ENCODE measurements around the gene GRK6. TPM values are rescaled to one million over a fixed set of nuclear protein-coding genes. Genes with fewer than 3 reads are reported as not detected.

Gene GRK6
- total RNA-seq, 1 donor from 2014 or later: 12.5 TPM

- peaks cover 31 to 56% (median 40%) of the 10 kb centered on the region in 3 donors for H3K36me3 ChIP-seq (ENCODE audit: control insufficient read depth in 3 of 3, insufficient read depth in 3 of 3, low read length in 3 of 3)
- no peak overlapping the region for H3K9ac ChIP-seq (ENCODE audit: low read depth in 1 of 3, low read length in 3 of 3)
- H3K4me1 ChIP-seq (ENCODE audit: control insufficient read depth in 3 of 3, insufficient read depth in 3 of 3, low read length in 3 of 3): no peaks in the 10 kb centered on the region
- no peak overlapping the region for H3K27ac ChIP-seq (ENCODE audit: low read depth, low read length)
- no peaks in the 10 kb centered on the region for H3K27me3 ChIP-seq (ENCODE audit: control insufficient read depth in 3 of 3, insufficient read depth in 3 of 3, low read length in 3 of 3)
- H3K4me3 ChIP-seq (ENCODE audit: low read length in 3 of 3): no peak overlapping the region
- no peaks in the 10 kb centered on the region for H3K9me3 ChIP-seq (ENCODE audit: control insufficient read depth in 3 of 3, low read length in 3 of 3)
These were observed 12.0 kb downstream of the GRK6 start for GRCh38 chr5:177438468-177438867.

DNA sequence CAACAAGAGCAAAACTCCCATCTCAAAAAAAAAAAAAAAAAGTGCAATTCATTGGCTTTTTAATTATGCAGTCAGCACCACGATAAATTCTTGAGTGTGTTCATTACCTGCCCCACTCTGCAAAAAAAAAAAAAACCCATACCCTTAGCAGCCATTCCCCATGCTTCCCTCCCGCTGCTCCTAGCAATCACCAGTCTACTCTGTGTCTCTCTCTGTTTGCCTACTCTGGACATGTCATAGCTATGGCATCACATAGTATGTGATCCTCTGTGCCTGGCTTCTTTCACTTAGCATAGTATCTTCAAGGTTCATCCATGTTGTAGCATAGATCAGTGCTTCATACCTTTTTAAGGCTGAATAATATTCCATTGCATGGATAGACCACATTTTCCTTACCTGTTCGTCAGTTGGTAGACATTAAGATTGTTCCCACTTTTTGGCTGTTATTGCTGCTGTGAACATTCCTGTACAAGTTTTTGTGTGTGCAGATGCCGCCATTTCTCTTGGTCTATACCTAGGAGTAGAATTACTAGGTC, 13.1 kb downstream of the GRK6 start:
- Histone ChIP-seq H3K27ac (ENCODE audit: low read depth, low read length) (no peak overlapping the region), H3K4me3 (ENCODE audit: low read length in 3 of 3) (no peak overlapping the region), H3K36me3 (ENCODE audit: control insufficient read depth in 3 of 3, insufficient read depth in 3 of 3, low read length in 3 of 3) (peaks cover 21 to 46% (median 33%) of the 10 kb centered on the region in 3 donors), H3K9me3 (ENCODE audit: control insufficient read depth in 3 of 3, low read length in 3 of 3) (no peaks in the 10 kb centered on the region), H3K27me3 (ENCODE audit: control insufficient read depth in 3 of 3, insufficient read depth in 3 of 3, low read length in 3 of 3) (no peaks in the 10 kb centered on the region), H3K4me1 (ENCODE audit: control insufficient read depth in 3 of 3, insufficient read depth in 3 of 3, low read length in 3 of 3) (no peaks in the 10 kb centered on the region), H3K9ac (ENCODE audit: low read depth in 1 of 3, low read length in 3 of 3) (no peak overlapping the region)

DNA sequence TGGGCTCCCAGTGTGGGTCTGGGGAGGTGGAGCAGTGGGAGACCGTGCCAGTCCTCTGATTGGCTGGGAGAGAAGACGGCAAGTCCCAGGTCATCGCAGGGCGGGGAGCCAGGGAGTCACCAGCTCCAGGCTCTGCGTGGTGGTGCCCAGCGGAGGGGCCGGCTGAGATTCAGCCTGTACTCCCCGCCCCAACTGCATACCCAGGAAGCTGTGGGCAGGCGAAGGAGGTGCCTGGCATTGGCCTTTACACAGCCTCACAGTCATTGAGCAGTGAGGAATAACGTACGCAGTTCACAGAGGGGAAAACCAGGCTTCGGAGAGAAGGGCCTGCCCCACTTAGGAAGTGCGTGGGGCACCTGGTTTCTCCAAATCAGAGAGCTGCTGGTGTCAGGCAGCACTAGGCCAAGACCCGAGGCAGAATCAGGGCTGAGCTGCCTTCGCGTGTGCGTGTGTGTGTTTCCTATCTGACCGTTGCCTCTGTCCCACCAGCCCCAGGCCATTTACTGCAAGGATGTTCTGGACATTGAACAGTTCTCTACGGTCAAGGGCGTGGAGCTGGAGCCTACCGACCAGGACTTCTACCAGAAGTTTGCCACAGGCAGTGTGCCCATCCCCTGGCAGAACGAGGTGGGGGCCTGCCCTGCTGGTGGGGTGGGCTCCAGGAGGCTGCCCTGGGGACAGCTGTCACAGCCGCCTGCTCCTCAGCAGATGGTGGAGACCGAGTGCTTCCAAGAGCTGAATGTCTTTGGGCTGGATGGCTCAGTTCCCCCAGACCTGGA, 13.9 kb downstream of the GRK6 start:
- Histone ChIP-seq H3K27ac (ENCODE audit: low read depth, low read length) (no peak overlapping the region), H3K27me3 (ENCODE audit: control insufficient read depth in 3 of 3, insufficient read depth in 3 of 3, low read length in 3 of 3) (no peaks in the 10 kb centered on the region), H3K36me3 (ENCODE audit: control insufficient read depth in 3 of 3, insufficient read depth in 3 of 3, low read length in 3 of 3) (peaks cover 14 to 38% (median 25%) of the 10 kb centered on the region in 3 donors)

DNA sequence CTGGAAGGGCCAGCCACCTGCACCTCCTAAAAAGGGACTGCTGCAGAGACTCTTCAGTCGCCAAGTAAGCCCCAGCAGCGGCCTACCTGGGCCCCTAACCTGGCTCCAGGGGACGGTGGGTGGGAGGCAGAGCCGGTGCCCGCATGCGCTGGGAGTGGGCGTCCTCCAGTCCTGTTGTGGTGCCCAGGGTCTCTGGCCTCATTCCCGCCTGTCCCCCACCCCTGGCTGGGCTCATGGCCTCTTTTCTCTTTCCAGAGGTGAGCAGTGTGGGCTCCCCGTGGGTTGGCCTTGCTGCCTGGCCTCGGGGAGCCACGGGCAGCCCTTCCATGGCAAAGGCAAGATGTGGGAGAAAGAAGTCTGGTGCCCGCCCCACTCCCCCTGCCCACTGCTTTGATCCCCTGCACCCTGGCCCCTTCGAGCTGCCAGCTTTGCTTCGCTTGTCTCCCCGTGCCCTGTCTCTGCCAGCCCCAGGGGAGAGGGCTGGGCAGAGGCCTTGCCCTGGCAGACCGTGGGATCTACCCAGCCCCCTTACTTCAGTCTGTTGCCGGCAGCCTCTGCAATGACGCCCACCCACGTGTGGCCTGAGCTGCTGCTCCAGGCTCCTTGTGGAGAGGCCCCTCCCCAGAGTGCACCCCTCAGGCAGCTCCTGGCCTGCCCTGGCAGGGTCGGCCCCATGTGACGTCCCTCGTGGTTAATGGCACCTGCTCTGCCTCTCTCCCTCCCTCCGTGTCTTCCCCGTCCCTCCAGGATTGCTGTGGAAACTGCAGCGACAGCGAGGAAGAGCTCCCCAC, 14.7 kb downstream of the GRK6 start:
- Histone ChIP-seq H3K4me3 (ENCODE audit: low read length in 3 of 3) (no peak overlapping the region), H3K36me3 (ENCODE audit: control insufficient read depth in 3 of 3, insufficient read depth in 3 of 3, low read length in 3 of 3) (peaks cover 13 to 31% (median 23%) of the 10 kb centered on the region in 3 donors), H3K27me3 (ENCODE audit: control insufficient read depth in 3 of 3, insufficient read depth in 3 of 3, low read length in 3 of 3) (peaks cover 0 to 2% (median 0%) of the 10 kb centered on the region in 3 donors)

More for the DNA sequence above, 13.9 kb downstream of the GRK6 start:
- Histone ChIP-seq H3K4me1 (ENCODE audit: control insufficient read depth in 3 of 3, insufficient read depth in 3 of 3, low read length in 3 of 3) (no peaks in the 10 kb centered on the region), H3K9ac (ENCODE audit: low read depth in 1 of 3, low read length in 3 of 3) (no peak overlapping the region), H3K4me3 (ENCODE audit: low read length in 3 of 3) (no peak overlapping the region), H3K9me3 (ENCODE audit: control insufficient read depth in 3 of 3, low read length in 3 of 3) (no peaks in the 10 kb centered on the region)

DNA sequence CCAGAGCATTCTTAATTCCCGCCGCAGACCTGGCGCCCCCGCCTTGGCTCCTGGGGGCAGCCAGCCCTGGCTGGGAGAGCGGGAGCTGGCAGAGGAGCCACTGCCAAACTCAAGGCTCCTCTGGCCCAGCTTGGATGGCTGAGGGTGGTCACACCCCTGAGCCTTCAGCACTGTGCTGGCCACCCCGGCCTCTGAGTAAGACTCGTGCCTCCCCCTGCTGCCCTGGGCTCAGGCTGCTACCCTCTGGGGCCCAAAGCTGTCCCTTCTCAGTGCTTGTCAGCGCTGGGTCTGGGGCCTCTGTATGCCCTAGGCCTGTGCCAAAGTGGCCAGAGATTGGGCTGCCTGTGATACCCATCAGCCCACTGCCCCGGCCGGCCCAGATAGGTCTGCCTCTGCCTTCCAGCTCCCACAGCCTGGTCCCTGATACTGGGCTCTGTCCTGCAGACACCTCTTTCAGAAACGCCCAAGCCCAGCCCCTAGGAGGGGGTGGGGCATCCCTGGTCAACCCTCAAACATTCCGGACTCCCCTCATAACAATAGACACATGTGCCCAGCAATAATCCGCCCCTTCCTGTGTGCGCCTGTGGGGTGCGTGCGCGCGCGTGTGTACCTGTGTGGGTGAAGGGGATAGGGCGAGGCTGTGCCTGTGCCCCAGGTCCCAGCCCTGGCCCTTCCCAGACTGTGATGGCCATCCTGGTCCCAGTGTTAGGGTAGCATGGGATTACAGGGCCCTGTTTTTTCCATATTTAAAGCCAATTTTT, 15.8 kb downstream of the GRK6 start:
- Histone ChIP-seq H3K4me3 (ENCODE audit: low read length in 3 of 3) (no peak overlapping the region), H3K36me3 (ENCODE audit: control insufficient read depth in 3 of 3, insufficient read depth in 3 of 3, low read length in 3 of 3) (peaks cover 8 to 25% (median 16%) of the 10 kb centered on the region in 3 donors)

More for the DNA sequence above, 14.7 kb downstream of the GRK6 start:
- Histone ChIP-seq H3K9me3 (ENCODE audit: control insufficient read depth in 3 of 3, low read length in 3 of 3) (no peaks in the 10 kb centered on the region), H3K4me1 (ENCODE audit: control insufficient read depth in 3 of 3, insufficient read depth in 3 of 3, low read length in 3 of 3) (peaks cover 3 to 4% (median 3%) of the 10 kb centered on the region in 3 donors), H3K9ac (ENCODE audit: low read depth in 1 of 3, low read length in 3 of 3) (no peak overlapping the region), H3K27ac (ENCODE audit: low read depth, low read length) (no peak overlapping the region)

GRCh38 chr5:177443144-177443983, 16.9 kb downstream of the GRK6 start:
- H3K27me3 ChIP-seq (ENCODE audit: control insufficient read depth in 3 of 3, insufficient read depth in 3 of 3, low read length in 3 of 3): peaks cover 4 to 8% (median 6%) of the 10 kb centered on the region in 3 donors
- H3K27ac ChIP-seq (ENCODE audit: low read depth, low read length): no peak overlapping the region
- peaks cover 14 to 19% (median 16%) of the 10 kb centered on the region in 3 donors for H3K4me1 ChIP-seq (ENCODE audit: control insufficient read depth in 3 of 3, insufficient read depth in 3 of 3, low read length in 3 of 3)

More for the DNA sequence above, 15.8 kb downstream of the GRK6 start:
- Histone ChIP-seq H3K27me3 (ENCODE audit: control insufficient read depth in 3 of 3, insufficient read depth in 3 of 3, low read length in 3 of 3) (peaks cover 0 to 4% (median 0%) of the 10 kb centered on the region in 3 donors), H3K9ac (ENCODE audit: low read depth in 1 of 3, low read length in 3 of 3) (no peak overlapping the region), H3K9me3 (ENCODE audit: control insufficient read depth in 3 of 3, low read length in 3 of 3) (no peaks in the 10 kb centered on the region), H3K4me1 (ENCODE audit: control insufficient read depth in 3 of 3, insufficient read depth in 3 of 3, low read length in 3 of 3) (peaks cover 7 to 8% (median 8%) of the 10 kb centered on the region in 3 donors), H3K27ac (ENCODE audit: low read depth, low read length) (no peak overlapping the region)

GRCh38 chr5:177444106-177445051, 17.9 kb downstream of the GRK6 start:
- no peak overlapping the region for H3K27ac ChIP-seq (ENCODE audit: low read depth, low read length)
- H3K36me3 ChIP-seq (ENCODE audit: control insufficient read depth in 3 of 3, insufficient read depth in 3 of 3, low read length in 3 of 3): peaks cover 8 to 11% (median 10%) of the 10 kb centered on the region in 3 donors
- no peak overlapping the region for H3K9ac ChIP-seq (ENCODE audit: low read depth in 1 of 3, low read length in 3 of 3)
- peaks cover 14 to 23% (median 16%) of the 10 kb centered on the region in 3 donors for H3K4me1 ChIP-seq (ENCODE audit: control insufficient read depth in 3 of 3, insufficient read depth in 3 of 3, low read length in 3 of 3)
- no peak overlapping the region for H3K4me3 ChIP-seq (ENCODE audit: low read length in 3 of 3)
- no peaks in the 10 kb centered on the region for H3K9me3 ChIP-seq (ENCODE audit: control insufficient read depth in 3 of 3, low read length in 3 of 3)
- peaks cover 4 to 12% (median 11%) of the 10 kb centered on the region in 3 donors for H3K27me3 ChIP-seq (ENCODE audit: control insufficient read depth in 3 of 3, insufficient read depth in 3 of 3, low read length in 3 of 3)

More at GRCh38 chr5:177443144-177443983, 16.9 kb downstream of the GRK6 start:
- Histone ChIP-seq H3K4me3 (ENCODE audit: low read length in 3 of 3) (no peak overlapping the region), H3K9me3 (ENCODE audit: control insufficient read depth in 3 of 3, low read length in 3 of 3) (no peaks in the 10 kb centered on the region), H3K36me3 (ENCODE audit: control insufficient read depth in 3 of 3, insufficient read depth in 3 of 3, low read length in 3 of 3) (peaks cover 8 to 15% (median 11%) of the 10 kb centered on the region in 3 donors), H3K9ac (ENCODE audit: low read depth in 1 of 3, low read length in 3 of 3) (no peak overlapping the region)
